ENCODE results near the gene LAMB1.
"Not testable (repeated sequence)": the region's sequence is repeated elsewhere in the genome, so short reads cannot be mapped to it uniquely, and the experiment has no call there.

The LAMB1 gene

DNA sequence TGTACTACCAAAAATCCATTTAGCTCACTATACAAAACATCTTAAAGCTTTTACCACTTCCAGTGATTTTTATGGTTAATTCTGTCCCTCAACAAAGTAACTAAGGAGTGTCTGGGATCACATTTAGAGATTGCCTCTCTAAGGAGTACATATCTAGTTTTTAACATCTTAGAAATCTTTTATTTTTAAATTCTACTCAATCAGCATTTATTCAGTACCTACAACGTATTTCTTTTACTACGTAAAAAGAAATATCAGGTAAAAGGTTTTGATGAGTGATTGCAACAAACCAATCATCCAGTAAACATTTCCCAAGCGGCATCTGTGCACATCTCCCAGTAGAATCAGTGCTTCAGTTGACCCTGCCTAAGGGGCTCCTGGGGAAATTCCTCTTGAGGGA lies 31.9 kb downstream of the LAMB1 start:
- Mint-ChIP-seq H3K4me1 (no peaks in the 10 kb centered on the region), H3K9me3 (no peaks in the 10 kb centered on the region), H3K27ac (ENCODE audit: low read depth) (no peak overlapping the region)

GRCh38 chr7:107969856-107970255 lies 33.1 kb downstream of the LAMB1 start:
- no peak for ATAC-seq (replicated peaks; ENCODE audit: extremely low read depth, poor library complexity, severe bottlenecking)
- Mint-ChIP-seq H3K27me3 (peaks cover 25% of the 10 kb centered on the region), H3K9me3 (no peaks in the 10 kb centered on the region), H3K27ac (ENCODE audit: low read depth) (no peak overlapping the region), H3K36me3 (ENCODE audit: insufficient read depth) (no peaks in the 10 kb centered on the region), H3K4me1 (no peaks in the 10 kb centered on the region), H3K4me3 (no peak overlapping the region)
- DNase-seq (ENCODE audit: low spot score in 2 of 2) = no peak

More for the DNA sequence above, 31.9 kb downstream of the LAMB1 start:
- Mint-ChIP-seq H3K27me3 (peaks cover 30% of the 10 kb centered on the region), H3K36me3 (ENCODE audit: insufficient read depth) (no peaks in the 10 kb centered on the region), H3K4me3 (no peak overlapping the region)
- ATAC-seq (replicated peaks; ENCODE audit: extremely low read depth, poor library complexity, severe bottlenecking) = no peak
- no peak for DNase-seq (ENCODE audit: low spot score in 2 of 2)

- H3K27me3 Mint-ChIP-seq = peaks cover 23% of the 10 kb centered on the region
- H3K36me3 Mint-ChIP-seq (ENCODE audit: insufficient read depth) = no peaks in the 10 kb centered on the region
- DNase-seq (ENCODE audit: low spot score in 2 of 2) (no peak), ATAC-seq (replicated peaks; ENCODE audit: extremely low read depth, poor library complexity, severe bottlenecking) (no peak)
- H3K4me1 Mint-ChIP-seq = no peaks in the 10 kb centered on the region
- H3K4me3 Mint-ChIP-seq = no peak overlapping the region
- H3K27ac Mint-ChIP-seq (ENCODE audit: low read depth) = no peak overlapping the region
- H3K9me3 Mint-ChIP-seq = no peaks in the 10 kb centered on the region
Observed at GRCh38 chr7:107968449-107968848, 34.5 kb downstream of the LAMB1 start.

DNA sequence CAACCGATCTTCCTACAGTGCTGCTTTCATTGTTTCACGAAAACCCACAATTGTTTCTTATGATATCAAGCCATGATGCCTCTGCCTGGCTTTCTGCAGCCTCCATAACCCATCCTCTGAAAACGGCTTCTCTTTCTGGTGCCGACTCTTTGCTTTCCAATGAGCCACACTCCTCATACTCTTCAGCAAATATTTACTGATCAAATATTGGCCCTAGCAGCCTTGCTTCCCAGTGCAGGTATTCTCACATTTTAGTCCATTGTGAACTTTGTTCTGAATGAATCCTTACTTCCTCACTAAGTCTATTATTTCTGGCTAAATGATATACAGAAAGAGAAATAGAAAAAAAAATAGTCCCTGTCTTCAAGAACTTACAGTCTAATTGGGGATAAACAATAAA lies 35.5 kb downstream of the LAMB1 start:
- Mint-ChIP-seq H3K4me3 (no peak overlapping the region), H3K27me3 (peaks cover 16% of the 10 kb centered on the region), H3K4me1 (no peaks in the 10 kb centered on the region), H3K27ac (ENCODE audit: low read depth) (no peak overlapping the region), H3K36me3 (ENCODE audit: insufficient read depth) (no peaks in the 10 kb centered on the region), H3K9me3 (no peaks in the 10 kb centered on the region)
- DNase-seq (ENCODE audit: low spot score in 2 of 2) (no peak), ATAC-seq (replicated peaks; ENCODE audit: extremely low read depth, poor library complexity, severe bottlenecking) (no peak)

GRCh38 chr7:107966711-107967110 lies 36.2 kb downstream of the LAMB1 start:
- Mint-ChIP-seq H3K27ac (ENCODE audit: low read depth) (no peak overlapping the region), H3K4me1 (no peaks in the 10 kb centered on the region), H3K36me3 (ENCODE audit: insufficient read depth) (no peaks in the 10 kb centered on the region), H3K27me3 (peaks cover 23% of the 10 kb centered on the region), H3K4me3 (no peak overlapping the region), H3K9me3 (no peaks in the 10 kb centered on the region)
- ATAC-seq (replicated peaks; ENCODE audit: extremely low read depth, poor library complexity, severe bottlenecking) = no peak
- DNase-seq (ENCODE audit: low spot score in 2 of 2) = no peak

- Mint-ChIP-seq H3K4me3 (no peak overlapping the region), H3K9me3 (no peaks in the 10 kb centered on the region), H3K27me3 (peaks cover 29% of the 10 kb centered on the region), H3K27ac (ENCODE audit: low read depth) (no peak overlapping the region), H3K36me3 (ENCODE audit: insufficient read depth) (no peaks in the 10 kb centered on the region), H3K4me1 (no peaks in the 10 kb centered on the region)
- DNase-seq (ENCODE audit: low spot score in 2 of 2) (no peak), ATAC-seq (replicated peaks; ENCODE audit: extremely low read depth, poor library complexity, severe bottlenecking) (no peak)
Observed at GRCh38 chr7:107964510-107964909, 38.5 kb downstream of the LAMB1 start.

- ATAC-seq (replicated peaks; ENCODE audit: extremely low read depth, poor library complexity, severe bottlenecking) (no peak), DNase-seq (ENCODE audit: low spot score in 2 of 2) (no peak)
- Mint-ChIP-seq H3K27me3 (peaks cover 46% of the 10 kb centered on the region), H3K9me3 (no peaks in the 10 kb centered on the region), H3K36me3 (ENCODE audit: insufficient read depth) (no peaks in the 10 kb centered on the region), H3K27ac (ENCODE audit: low read depth) (no peak overlapping the region), H3K4me3 (no peak overlapping the region), H3K4me1 (no peaks in the 10 kb centered on the region)
Observed at GRCh38 chr7:107962817-107963216, 40.1 kb downstream of the LAMB1 start.

DNA sequence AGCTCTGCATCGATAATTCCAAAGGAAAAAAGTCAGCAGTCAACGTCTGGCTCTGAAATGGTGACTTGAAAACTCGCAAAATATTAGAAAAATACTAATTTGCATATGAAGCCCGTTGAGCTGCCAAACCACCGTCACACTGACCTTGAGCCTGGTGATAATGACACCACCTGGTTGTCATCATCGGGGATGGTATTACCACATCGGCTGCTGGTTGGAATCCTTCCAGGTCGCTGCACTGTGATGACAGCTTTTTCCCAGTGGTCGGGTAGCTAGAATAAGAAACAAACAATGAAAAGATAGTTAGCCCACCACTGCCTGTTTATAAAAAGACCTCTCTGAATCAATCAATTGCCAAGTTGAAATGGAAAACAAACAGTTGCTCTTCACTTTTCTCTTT lies 41.6 kb downstream of the LAMB1 start:
- Mint-ChIP-seq H3K9me3 (no peaks in the 10 kb centered on the region), H3K27me3 (peaks cover 54% of the 10 kb centered on the region), H3K4me1 (no peaks in the 10 kb centered on the region), H3K36me3 (ENCODE audit: insufficient read depth) (no peaks in the 10 kb centered on the region), H3K27ac (ENCODE audit: low read depth) (no peak overlapping the region), H3K4me3 (no peak overlapping the region)
- ATAC-seq (replicated peaks; ENCODE audit: extremely low read depth, poor library complexity, severe bottlenecking) = no peak
- DNase-seq (ENCODE audit: low spot score in 2 of 2) = no peak

GRCh38 chr7:107960272-107960671 lies 42.7 kb downstream of the LAMB1 start:
- Mint-ChIP-seq H3K36me3 (ENCODE audit: insufficient read depth) (no peaks in the 10 kb centered on the region), H3K4me3 (no peak overlapping the region), H3K27ac (ENCODE audit: low read depth) (no peak overlapping the region), H3K9me3 (no peaks in the 10 kb centered on the region), H3K27me3 (peaks cover 57% of the 10 kb centered on the region), H3K4me1 (no peaks in the 10 kb centered on the region)
- no peak for DNase-seq (ENCODE audit: low spot score in 2 of 2)
- no peak for ATAC-seq (replicated peaks; ENCODE audit: extremely low read depth, poor library complexity, severe bottlenecking)

- Mint-ChIP-seq H3K9me3 (no peaks in the 10 kb centered on the region), H3K4me3 (no peak overlapping the region), H3K27ac (ENCODE audit: low read depth) (no peak overlapping the region), H3K36me3 (ENCODE audit: insufficient read depth) (no peaks in the 10 kb centered on the region), H3K4me1 (no peaks in the 10 kb centered on the region), H3K27me3 (peaks cover 51% of the 10 kb centered on the region)
- no peak for ATAC-seq (replicated peaks; ENCODE audit: extremely low read depth, poor library complexity, severe bottlenecking)
- DNase-seq (ENCODE audit: low spot score in 2 of 2) = no peak
Observed at GRCh38 chr7:107959527-107959898, 43.4 kb downstream of the LAMB1 start.

- H3K27ac Mint-ChIP-seq (ENCODE audit: low read depth) = no peak overlapping the region
- no peak for ATAC-seq (replicated peaks; ENCODE audit: extremely low read depth, poor library complexity, severe bottlenecking)
- no peaks in the 10 kb centered on the region for H3K4me1 Mint-ChIP-seq
- H3K9me3 Mint-ChIP-seq = no peaks in the 10 kb centered on the region
- no peak for DNase-seq (ENCODE audit: low spot score in 2 of 2)
- H3K36me3 Mint-ChIP-seq (ENCODE audit: insufficient read depth) = no peaks in the 10 kb centered on the region
- H3K27me3 Mint-ChIP-seq = peaks cover 51% of the 10 kb centered on the region
- H3K4me3 Mint-ChIP-seq = no peak overlapping the region
Observed at GRCh38 chr7:107958764-107959526, 44.0 kb downstream of the LAMB1 start.

- H3K4me1 Mint-ChIP-seq = no peaks in the 10 kb centered on the region
- H3K27ac Mint-ChIP-seq (ENCODE audit: low read depth) = no peak overlapping the region
- H3K27me3 Mint-ChIP-seq = peaks cover 60% of the 10 kb centered on the region
Observed at GRCh38 chr7:107957436-107957835, 45.5 kb downstream of the LAMB1 start.

GRCh38 chr7:107956950-107957349 lies 46.0 kb downstream of the LAMB1 start:
- peaks cover 57% of the 10 kb centered on the region for H3K27me3 Mint-ChIP-seq
- not testable (repeated sequence) for DNase-seq (ENCODE audit: low spot score in 2 of 2); H3K9me3 Mint-ChIP-seq; H3K27ac Mint-ChIP-seq (ENCODE audit: low read depth); H3K36me3 Mint-ChIP-seq (ENCODE audit: insufficient read depth); ATAC-seq (replicated peaks; ENCODE audit: extremely low read depth, poor library complexity, severe bottlenecking); H3K4me3 Mint-ChIP-seq; H3K4me1 Mint-ChIP-seq

More at GRCh38 chr7:107957436-107957835, 45.5 kb downstream of the LAMB1 start:
- no peak for DNase-seq (ENCODE audit: low spot score in 2 of 2)
- Mint-ChIP-seq H3K9me3 (no peaks in the 10 kb centered on the region), H3K4me3 (no peak overlapping the region), H3K36me3 (ENCODE audit: insufficient read depth) (no peaks in the 10 kb centered on the region)
- ATAC-seq (replicated peaks; ENCODE audit: extremely low read depth, poor library complexity, severe bottlenecking) = no peak

Data from central memory CD8-positive, alpha-beta T cell (primary cell).